K562 (cell line): ENCODE measurements around the gene SLC49A4.

Source experiments
- CBX3 ChIP-seq, 2 experiments: IDR thresholded peaks; 1 replicate in 1 of 2; 2 replicates in 1 of 2; pipeline ENCODE4 v1.6.1; 2012; ENCODE audit warnings: inconsistent platforms in 2 of 2, low read length in 2 of 2, borderline replicate concordance in 1 of 2, control low read depth in 1 of 2
- CTCF ChIP-seq, 3 experiments: IDR thresholded peaks in 2 of 3; conservative IDR thresholded peaks in 1 of 3; 2 replicates each; pipeline ENCODE4 v1.5.1; 2011 to 2012; ENCODE audit warnings: low read length in 3 of 3, mild to moderate bottlenecking in 3 of 3, control low read depth in 2 of 3, improper control_type of control experiment in 1 of 3, inconsistent platforms in 1 of 3, low read depth in 1 of 3, mixed read lengths in 1 of 3, moderate library complexity in 1 of 3; ENCODE audit not compliant: insufficient read depth in 2 of 3
- FOXM1 ChIP-seq, 2 experiments: fragments of 450-650 bp in 1 of 2; sonication (generic) in 1 of 2; formaldehyde crosslinking in 1 of 2; IDR thresholded peaks; 2 replicates each; pipeline versions ENCODE4 v1.6.1 to v1.9.0; 2017 to 2022; ENCODE audit warnings: low read depth in 2 of 2, mild to moderate bottlenecking in 2 of 2, missing genetic modification reagents in 1 of 2, moderate library complexity in 1 of 2
- MYC ChIP-seq, 2 experiments: fragments of 250-450 bp in 1 of 2; sonication (Bioruptor Pico) in 1 of 2; IDR thresholded peaks; 2 replicates each; pipeline versions ENCODE4 v1.5.1 to v1.6.1; 2012 to 2021; ENCODE audit warnings: low read depth in 2 of 2, borderline replicate concordance in 1 of 2, improper control_type of control experiment in 1 of 2, low read length in 1 of 2, mild to moderate bottlenecking in 1 of 2, moderate library complexity in 1 of 2
- POLR2AphosphoS5 ChIP-seq: IDR thresholded peaks from 2 replicates; pipeline ENCODE4 v1.6.1; 2011; ENCODE audit warnings: mild to moderate bottlenecking, low read depth, low read length, moderate library complexity; ENCODE audit not compliant: control insufficient read depth, insufficient read depth
- TCF3 ChIP-seq: sonication (generic); formaldehyde crosslinking; IDR thresholded peaks from 2 replicates; pipeline ENCODE4 v1.4.0; 2020; ENCODE audit warnings: mild to moderate bottlenecking, missing genetic modification reagents
- TCF7 ChIP-seq: sonication (generic); IDR thresholded peaks from 2 replicates; pipeline ENCODE4 v1.6.1; 2016; ENCODE audit warnings: antibody characterized with exemption, borderline replicate concordance
- ZBTB2 ChIP-seq: fragments of 450-650 bp; IDR thresholded peaks from 2 replicates; pipeline ENCODE4 v1.6.1; 2016; ENCODE audit warnings: antibody characterized with exemption
- ZBTB43 ChIP-seq: sonication (generic); formaldehyde crosslinking; IDR thresholded peaks from 2 replicates; pipeline ENCODE4 v1.8.0; 2023; ENCODE audit warnings: mild to moderate bottlenecking, missing genetic modification reagents
- ZNF384 ChIP-seq: IDR thresholded peaks from 2 replicates; pipeline ENCODE4 v1.6.1; 2012; ENCODE audit warnings: low read depth, low read length, improper control_type of control experiment
- ZNF696 ChIP-seq: fragments of 250-450 bp; sonication (Bioruptor Pico); conservative IDR thresholded peaks from 2 replicates; pipeline ENCODE4 v1.4.0; 2020; ENCODE audit warnings: mild to moderate bottlenecking, moderate library complexity

- TF ChIP-seq CTCF (IDR thresholded peaks at IDR 0.05 in 2 of 3, conservative IDR thresholded peaks at IDR 0.05 in 1 of 3; ENCODE audit: insufficient read depth in 2 of 3, low read depth in 1 of 3, low read length in 3 of 3) (peak in 1 of 3 experiments; percentile 43; a peak in 2 of 6 replicates), TCF7 (no peak), CBX3 (IDR thresholded peaks at IDR 0.05; ENCODE audit: borderline replicate concordance in 1 of 2, low read length in 2 of 2) (no peak), MYC (IDR thresholded peaks at IDR 0.05; ENCODE audit: low read depth, low read length) (no peak), MYC (CRISPR knock-in tag; IDR thresholded peaks at IDR 0.05; ENCODE audit: borderline replicate concordance, low read depth) (no peak), POLR2AphosphoS5 (no peak), ZBTB43 (CRISPR knock-in tag) (no peak), ZNF696 (no peak), ZNF384 (no peak), TCF3 (no peak), FOXM1 (IDR thresholded peaks at IDR 0.05; ENCODE audit: low read depth) (no peak), FOXM1 (CRISPR knock-in tag; IDR thresholded peaks at IDR 0.05; ENCODE audit: low read depth) (no peak), ZBTB2 (no peak)
These were observed 63.5 kb downstream of the SLC49A4 start for GRCh38 chr3:122858373-122858772.
